Fibroblast of peridontal ligament (primary cell): ENCODE data around the gene CHPT1.

ENCODE experiments used
- DNase-seq: peaks from one replicate; pipeline ENCODE4 v3.0.0-alpha.2; 2010; ENCODE audit errors: extremely low read depth

CHPT1 gene

GRCh38 chr12:101685092-101685491 lies 12.3 kb upstream of the CHPT1 start:
- DNase-seq: no peak

- DNase-seq: no peak
Observed at GRCh38 chr12:101686176-101686575, 11.3 kb upstream of the CHPT1 start.

- DNase-seq: no peak
Observed at GRCh38 chr12:101690544-101691098, 6.8 kb upstream of the CHPT1 start.

DNA sequence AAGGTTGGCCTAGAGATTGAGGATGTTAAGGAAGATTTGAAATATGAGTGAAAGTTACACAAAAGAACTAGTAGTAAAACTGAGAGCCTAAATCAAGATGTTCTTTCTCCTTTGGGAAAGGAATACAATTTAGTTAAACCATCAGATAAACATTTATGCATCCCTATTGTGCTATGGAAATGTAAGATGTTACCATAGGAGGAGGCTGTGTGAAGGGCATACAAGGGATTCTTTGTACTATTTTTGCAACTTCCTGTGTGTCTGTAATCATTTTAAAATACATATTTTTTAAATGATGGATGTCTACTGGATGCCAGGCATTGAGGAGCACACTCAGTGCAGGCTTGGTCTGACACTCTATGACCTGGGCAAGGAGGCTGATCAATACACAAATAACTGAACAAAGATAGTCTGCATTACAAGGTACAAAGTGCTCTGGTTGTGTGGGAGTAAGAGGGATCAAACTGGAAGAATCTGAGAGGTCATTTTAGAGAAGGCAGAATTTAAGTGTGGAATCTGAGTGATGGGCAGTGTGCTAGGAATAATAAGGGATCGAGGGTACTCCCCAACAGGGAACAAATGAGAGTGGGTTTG lies 5.8 kb upstream of the CHPT1 start:
- DNase-seq: no peak

DNA sequence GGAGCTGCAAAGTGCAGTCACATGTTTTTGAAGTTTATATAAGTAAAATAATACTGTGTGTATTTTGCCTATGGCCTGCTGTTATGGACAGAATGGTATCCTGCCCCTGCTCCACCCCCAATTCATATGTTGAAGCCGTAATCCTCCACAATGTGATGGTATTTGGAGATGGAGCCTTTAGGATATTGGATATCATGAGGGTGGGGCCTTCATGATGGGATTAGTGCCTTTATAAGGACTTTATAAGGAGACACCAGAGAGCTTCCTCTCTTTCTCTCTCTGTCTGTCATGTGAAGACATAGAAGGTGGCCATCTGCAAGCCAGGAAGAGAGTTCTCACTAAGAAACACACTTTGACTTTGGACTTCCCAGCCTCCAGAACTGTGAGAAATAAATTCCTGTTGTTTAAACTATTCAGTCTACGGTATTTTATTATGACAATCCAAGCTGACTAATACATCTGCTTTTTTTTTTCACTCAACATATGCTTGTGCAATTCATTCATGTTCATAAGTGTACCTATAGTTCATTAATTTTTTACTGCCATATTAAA lies 3.1 kb upstream of the CHPT1 start:
- DNase-seq: no peak

- DNase-seq: no peak
Observed at GRCh38 chr12:101694986-101695385, 2.5 kb upstream of the CHPT1 start.

DNA sequence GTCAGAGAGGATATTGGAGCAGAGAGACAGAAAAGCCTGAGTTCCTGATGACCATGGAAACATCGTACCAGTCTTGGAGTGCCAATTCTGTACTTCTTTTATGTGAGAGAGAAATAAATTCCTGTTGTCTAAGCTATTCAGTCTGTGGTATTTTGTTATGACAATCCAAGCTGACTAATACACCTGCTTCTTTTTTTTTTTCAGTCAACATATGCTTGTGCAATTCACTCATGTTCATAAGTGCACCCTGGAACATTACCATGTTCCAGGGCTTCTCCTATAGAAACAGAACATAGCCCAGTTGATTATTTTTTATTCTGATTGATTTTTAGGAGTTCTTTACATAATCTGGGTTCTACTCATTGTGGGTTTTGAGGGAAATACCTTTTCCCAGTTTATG lies 1.7 kb upstream of the CHPT1 start:
- no peak for DNase-seq

- no peak for DNase-seq
Observed at GRCh38 chr12:101696251-101697196, 916 bp upstream of the CHPT1 start.

- peak; percentile 32 for DNase-seq
Observed at GRCh38 chr12:101697930-101698799, 725 bp downstream of the CHPT1 start.

- peak; percentile 38 for DNase-seq
Observed at GRCh38 chr12:101698800-101699347, 1.4 kb downstream of the CHPT1 start.

DNA sequence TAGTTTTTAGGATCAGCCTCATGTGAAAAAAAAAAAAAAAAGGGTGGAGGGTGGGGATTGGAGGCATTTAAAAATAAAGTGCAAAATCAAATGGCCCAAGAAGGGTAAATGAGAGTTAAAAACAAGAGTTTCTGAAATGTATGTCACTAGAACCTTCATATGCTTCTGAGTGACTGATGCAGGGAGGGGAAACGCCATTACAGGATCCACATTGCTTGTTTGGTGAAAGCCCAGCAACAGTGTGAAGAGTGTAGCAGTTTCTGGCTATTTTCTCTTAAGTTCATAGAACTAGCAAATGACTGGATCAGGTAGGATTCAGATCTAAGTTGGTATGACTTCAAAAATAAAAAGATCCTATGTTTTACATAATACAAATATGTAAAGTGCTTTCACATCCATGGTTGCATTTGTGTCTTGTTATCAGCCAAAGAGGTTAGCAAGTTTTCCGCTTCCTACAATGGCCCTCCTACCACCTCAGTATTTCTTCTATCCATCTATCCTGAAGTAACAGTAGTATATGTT lies 2.9 kb downstream of the CHPT1 start:
- no peak for DNase-seq

- no peak for DNase-seq
Observed at GRCh38 chr12:101703487-101703886, 6.0 kb downstream of the CHPT1 start.

- no peak for DNase-seq
Observed at GRCh38 chr12:101706403-101706802, 9.0 kb downstream of the CHPT1 start.

- DNase-seq: no peak
Observed at GRCh38 chr12:101707131-101707782, 9.8 kb downstream of the CHPT1 start.

GRCh38 chr12:101710288-101710687 lies 12.8 kb downstream of the CHPT1 start:
- DNase-seq: no peak

GRCh38 chr12:101713059-101713682 lies 15.7 kb downstream of the CHPT1 start:
- peak; percentile 26 for DNase-seq

- no peak for DNase-seq
Observed at GRCh38 chr12:101713930-101714329, 16.5 kb downstream of the CHPT1 start.

DNA sequence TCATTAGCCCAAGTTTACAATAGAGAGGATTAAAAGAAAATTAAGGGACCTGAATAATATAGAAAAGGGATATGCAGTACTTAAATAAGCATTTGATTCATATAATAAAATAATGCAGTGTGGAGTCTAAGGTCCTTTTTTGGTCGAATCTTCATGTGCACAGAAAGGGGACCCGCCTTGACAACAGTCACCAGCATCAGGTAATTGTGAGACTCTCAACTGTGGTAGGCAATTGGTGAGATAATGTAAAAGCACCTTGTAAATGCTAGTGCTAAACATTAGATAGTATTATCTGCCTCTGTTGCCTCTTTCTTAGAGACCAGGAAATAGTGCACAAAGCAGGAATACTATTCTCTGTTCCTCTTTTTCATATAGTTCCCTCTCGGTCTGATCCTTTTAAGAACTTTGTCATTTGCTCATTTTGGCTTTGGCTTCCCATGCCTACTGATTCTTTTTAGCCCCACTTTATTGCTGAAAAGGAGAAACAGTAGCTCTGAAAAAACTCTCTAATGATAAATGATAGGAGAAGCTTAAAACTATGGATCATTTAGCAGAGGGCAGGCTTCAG lies 17.5 kb downstream of the CHPT1 start:
- DNase-seq: no peak

DNA sequence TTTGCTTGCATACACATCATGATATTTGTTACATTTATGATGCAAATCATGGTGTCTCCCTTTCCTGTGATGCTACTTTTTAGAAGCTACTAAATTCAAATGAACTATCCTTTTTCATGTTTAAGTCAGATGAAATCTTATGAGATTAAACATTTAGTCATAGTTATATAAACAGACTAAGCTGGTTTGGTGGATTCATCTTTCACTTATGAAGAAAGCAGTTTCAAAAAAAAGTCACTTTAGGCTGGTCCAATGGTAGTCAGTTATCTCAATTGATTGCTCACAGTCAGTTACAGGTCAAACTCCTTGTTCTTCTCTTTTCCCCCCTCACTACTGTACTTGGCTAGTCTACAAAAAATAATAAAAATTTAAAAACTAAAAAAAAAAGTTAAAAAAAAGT lies 22.1 kb downstream of the CHPT1 start:
- peak; percentile 73 for DNase-seq

DNA sequence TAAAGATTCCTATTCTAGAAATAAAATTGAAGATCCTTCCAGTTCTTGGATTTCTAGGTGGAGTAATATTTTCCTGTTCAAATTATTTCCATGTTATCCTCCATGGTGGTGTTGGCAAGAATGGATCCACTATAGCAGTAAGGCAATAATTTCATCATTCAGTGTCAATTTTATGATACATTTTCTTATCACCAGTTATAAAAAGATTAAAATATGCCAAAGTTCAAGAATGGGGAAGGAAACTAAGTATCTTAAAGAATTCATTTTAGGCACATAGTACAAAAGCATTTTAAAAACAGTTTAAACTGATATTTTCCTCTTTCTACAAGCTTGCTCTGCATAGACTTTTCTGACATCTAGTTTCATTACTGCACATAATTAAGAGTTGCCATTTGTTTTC lies 22.7 kb downstream of the CHPT1 start:
- DNase-seq: no peak
